Kidney capillary endothelial cell (primary cell): ENCODE results near the gene MNDA.

ENCODE experiments used
- DNase-seq: peaks from one replicate; pipeline ENCODE4 v3.0.0-alpha.2; 2018; ENCODE audit warnings: low spot score

MNDA gene

GRCh38 chr1:158830904-158831507 lies at the start of gene MNDA:
Gene MNDA, plus strand, starts transcription at chr1:158831351. Its CDS starts 10,803 bp downstream, at chr1:158842154.
- DNase-seq, result no peak

GRCh38 chr1:158793604-158794003 lies 37.5 kb upstream of the MNDA start:
- no peak for DNase-seq

- DNase-seq, result no peak
These were observed 36.9 kb upstream of the MNDA start for GRCh38 chr1:158794247-158794646.

- DNase-seq, result no peak
These were observed 32.6 kb upstream of the MNDA start for GRCh38 chr1:158798531-158798930.

GRCh38 chr1:158799689-158800088 lies 31.5 kb upstream of the MNDA start:
- DNase-seq, result no peak

GRCh38 chr1:158800526-158800925 lies 30.6 kb upstream of the MNDA start:
- no peak for DNase-seq

- DNase-seq, result no peak
These were observed 29.8 kb upstream of the MNDA start for GRCh38 chr1:158801396-158801795.

- no peak for DNase-seq
These were observed 27.5 kb upstream of the MNDA start for GRCh38 chr1:158803678-158804077.

- no peak for DNase-seq
These were observed 24.1 kb upstream of the MNDA start for GRCh38 chr1:158806916-158807536.

GRCh38 chr1:158809256-158809655 lies 21.9 kb upstream of the MNDA start:
- no peak for DNase-seq

- no peak for DNase-seq
These were observed 21.3 kb upstream of the MNDA start for GRCh38 chr1:158809862-158810261.

- DNase-seq, result no peak
These were observed 20.8 kb upstream of the MNDA start for GRCh38 chr1:158810311-158810710.

- DNase-seq, result no peak
These were observed 18.8 kb upstream of the MNDA start for GRCh38 chr1:158812336-158812735.

GRCh38 chr1:158813164-158813563 lies 18.0 kb upstream of the MNDA start:
- no peak for DNase-seq

- DNase-seq, result no peak
These were observed 16.2 kb upstream of the MNDA start for GRCh38 chr1:158814970-158815369.

- no peak for DNase-seq
These were observed 12.6 kb upstream of the MNDA start for GRCh38 chr1:158818560-158818959.

- no peak for DNase-seq
These were observed 12.1 kb upstream of the MNDA start for GRCh38 chr1:158818975-158819431.

GRCh38 chr1:158819461-158820443 lies 11.4 kb upstream of the MNDA start:
- no peak for DNase-seq

- no peak for DNase-seq
These were observed 9.4 kb upstream of the MNDA start for GRCh38 chr1:158821723-158822122.

- DNase-seq, result no peak
These were observed 975 bp upstream of the MNDA start for GRCh38 chr1:158830074-158830677.

GRCh38 chr1:158833264-158833663 lies 2.1 kb downstream of the MNDA start:
- DNase-seq, result no peak

- no peak for DNase-seq
These were observed 4.9 kb downstream of the MNDA start for GRCh38 chr1:158836038-158836437.
